ENCODE measurements around the gene DDX10. TPM values are rescaled to one million over a fixed set of nuclear protein-coding genes. Genes with fewer than 3 reads are reported as not detected.
A peak's percentile ranks its signal among the peaks of the same experiment; 100 is the strongest.

Gene DDX10
- polyA plus RNA-seq, 1 donor (not counting 4 experiments of a cell fraction or from before 2014, with no cell fraction given) = 32.3 TPM

DNA sequence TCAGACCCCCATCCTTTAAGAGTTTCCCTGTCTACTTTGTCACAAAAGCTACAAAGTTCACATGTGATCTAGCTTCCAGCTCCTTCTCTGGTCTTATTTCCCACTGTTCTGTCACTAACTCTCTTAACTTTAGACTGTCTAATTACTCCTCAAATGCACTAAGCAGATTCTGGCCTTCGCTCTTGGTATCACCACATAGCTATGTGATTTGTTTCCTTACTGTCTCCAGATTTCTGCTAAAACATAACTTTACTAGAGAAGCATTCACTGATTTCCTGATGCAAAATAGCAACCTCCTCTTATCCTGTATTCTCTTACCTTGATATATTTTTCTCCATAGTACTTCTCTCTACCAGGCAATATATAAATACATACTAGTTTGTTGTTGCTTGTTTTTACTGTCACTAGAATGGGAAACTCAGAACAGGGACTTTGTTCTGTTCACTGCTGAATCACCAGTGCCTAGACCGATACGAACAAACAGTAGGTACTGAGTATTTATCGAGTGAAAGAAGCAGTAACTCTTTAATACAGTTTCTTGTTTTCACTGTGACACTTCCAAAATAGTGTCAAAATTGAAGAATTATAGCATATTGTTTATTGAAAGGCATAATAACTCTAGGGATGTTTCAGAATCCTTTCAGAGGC is 205.6 kb downstream of the DDX10 start:
- peak; percentile 76 for FAIRE-seq
- Histone ChIP-seq H3K9me1 (ENCODE audit: control insufficient read depth, extremely low read depth, insufficient read depth, low read length) (no peaks in the 10 kb centered on the region), H3K4me1 (ENCODE audit: control insufficient read depth, extremely low read depth, insufficient read depth, low read length) (peaks cover 22% of the 10 kb centered on the region), H3K27ac (ENCODE audit: control insufficient read depth, insufficient read depth, low read length) (peak overlapping the region; percentile 7), H3K27me3 (ENCODE audit: control insufficient read depth, extremely low read depth, insufficient read depth, low read length) (no peaks in the 10 kb centered on the region), H4K20me1 (ENCODE audit: control insufficient read depth, extremely low read depth, insufficient read depth, low read length) (no peaks in the 10 kb centered on the region), H3K9me3 (ENCODE audit: control insufficient read depth, low read depth, low read length) (no peaks in the 10 kb centered on the region), H3K4me3 (ENCODE audit: control insufficient read depth in 2 of 3, extremely low read depth in 1 of 3, insufficient read depth in 2 of 3, low read depth in 1 of 3, low read length in 3 of 3) (no peak overlapping the region), H3K4me2 (ENCODE audit: control insufficient read depth, extremely low read depth, insufficient read depth, low read depth, low read length) (peak overlapping the region; percentile 4), H3K79me2 (ENCODE audit: control insufficient read depth, insufficient read depth, low read length) (no peaks in the 10 kb centered on the region), H3K36me3 (ENCODE audit: control insufficient read depth in 2 of 2, extremely low read depth in 1 of 2, insufficient read depth in 2 of 2, low read length in 2 of 2) (no peaks in the 10 kb centered on the region), H2AFZ (ENCODE audit: control insufficient read depth, low read length) (no peak overlapping the region), H3K9ac (ENCODE audit: control insufficient read depth, extremely low read depth, insufficient read depth, low read length) (no peak overlapping the region)
- dilution Hi-C loops (cut with MboI; ENCODE audit: extremely low pct_ligation_motif_present, low sequenced_read_pairs) = no loop called here
- TF ChIP-seq CTCF (optimal IDR thresholded peaks at IDR 0.05 in 1 of 3, IDR thresholded peaks at IDR 0.05 in 1 of 3, conservative IDR thresholded peaks at IDR 0.05 in 1 of 3; ENCODE audit: extremely low read depth in 1 of 3, insufficient read depth in 2 of 3, low read length in 3 of 3) = no peak
- TF ChIP-seq EZH2 (IDR thresholded peaks at IDR 0.05; ENCODE audit: low read length) = no peak
- no peak for DNase-seq (ENCODE audit: low read depth, low spot score)

DNA sequence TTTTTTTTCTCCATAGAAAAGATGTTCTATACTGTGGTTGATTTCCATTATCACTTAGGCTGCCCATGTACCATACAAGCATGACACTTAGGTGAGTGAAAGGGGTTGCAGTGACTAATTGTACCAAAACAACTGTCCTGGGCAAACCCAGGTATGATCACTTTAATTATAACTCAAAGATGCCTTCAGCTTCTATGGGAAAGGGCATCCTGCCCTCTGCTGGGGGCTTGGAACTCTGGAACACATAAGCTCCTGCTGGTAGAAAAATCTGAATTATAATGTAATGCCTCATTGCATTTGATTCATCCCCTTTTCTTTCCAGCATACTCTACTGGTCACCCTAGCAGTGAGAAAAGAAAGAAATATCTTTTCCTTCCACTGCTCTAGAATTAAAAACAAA is 206.3 kb downstream of the DDX10 start:
- peaks cover 22% of the 10 kb centered on the region for H3K4me1 ChIP-seq (ENCODE audit: control insufficient read depth, extremely low read depth, insufficient read depth, low read length)
- no peaks in the 10 kb centered on the region for H3K9me3 ChIP-seq (ENCODE audit: control insufficient read depth, low read depth, low read length)
- TF ChIP-seq CTCF (optimal IDR thresholded peaks at IDR 0.05 in 1 of 3, IDR thresholded peaks at IDR 0.05 in 1 of 3, conservative IDR thresholded peaks at IDR 0.05 in 1 of 3; ENCODE audit: extremely low read depth in 1 of 3, insufficient read depth in 2 of 3, low read length in 3 of 3) (peak; percentile 51 to 64 (median 61)), EZH2 (IDR thresholded peaks at IDR 0.05; ENCODE audit: low read length) (no peak)
- FAIRE-seq (peak; percentile 52), DNase-seq (ENCODE audit: low read depth, low spot score) (no peak)
- H3K79me2 ChIP-seq (ENCODE audit: control insufficient read depth, insufficient read depth, low read length) = no peaks in the 10 kb centered on the region
- no peak overlapping the region for H3K4me2 ChIP-seq (ENCODE audit: control insufficient read depth, extremely low read depth, insufficient read depth, low read depth, low read length)
- H3K9me1 ChIP-seq (ENCODE audit: control insufficient read depth, extremely low read depth, insufficient read depth, low read length) = no peaks in the 10 kb centered on the region
- dilution Hi-C loops (cut with MboI; ENCODE audit: extremely low pct_ligation_motif_present, low sequenced_read_pairs) = no loop called here
- H3K27me3 ChIP-seq (ENCODE audit: control insufficient read depth, extremely low read depth, insufficient read depth, low read length) = no peaks in the 10 kb centered on the region
- H3K9ac ChIP-seq (ENCODE audit: control insufficient read depth, extremely low read depth, insufficient read depth, low read length) = no peak overlapping the region
- H3K36me3 ChIP-seq (ENCODE audit: control insufficient read depth in 2 of 2, extremely low read depth in 1 of 2, insufficient read depth in 2 of 2, low read length in 2 of 2) = no peaks in the 10 kb centered on the region
- peak overlapping the region; percentile 7 for H3K27ac ChIP-seq (ENCODE audit: control insufficient read depth, insufficient read depth, low read length)
- no peak overlapping the region for H3K4me3 ChIP-seq (ENCODE audit: control insufficient read depth in 2 of 3, extremely low read depth in 1 of 3, insufficient read depth in 2 of 3, low read depth in 1 of 3, low read length in 3 of 3)
- H4K20me1 ChIP-seq (ENCODE audit: control insufficient read depth, extremely low read depth, insufficient read depth, low read length) = no peaks in the 10 kb centered on the region
- H2AFZ ChIP-seq (ENCODE audit: control insufficient read depth, low read length) = no peak overlapping the region
